NCI-H524 treated with DMSO at 0.1 percent for 48 hours (cell line): Measurements from ENCODE around the gene REM2.

ENCODE experiments used
- DNase-seq: peaks from one replicate; lab custom pipeline; 2025; lab: John Stamatoyannopoulos, UW

The REM2 gene

GRCh38 chr14:22929104-22929960, 46.3 kb downstream of the REM2 start, which contains the start of gene PRMT5:
TSS of gene PRMT5 (minus strand) at chr14:22929376. CDS start at chr14:22929361, 15 bp downstream.
- peak; percentile 100 for DNase-seq

- DNase-seq = no peak
Observed at GRCh38 chr14:22929961-22930364, 46.9 kb downstream of the REM2 start.

- DNase-seq = no peak
Observed at GRCh38 chr14:22932146-22932545, 49.1 kb downstream of the REM2 start.

GRCh38 chr14:22935156-22935555, 52.1 kb downstream of the REM2 start:
- no peak for DNase-seq
